ENCODE measurements around the gene PRX. TPM values are rescaled to one million over a fixed set of nuclear protein-coding genes. Genes with fewer than 3 reads are reported as not detected.

PRX gene
- total and polyA plus RNA-seq, 2 of the 13 experiments (the other 11 are each of a cell fraction or from before 2014, with no cell fraction given), result 0.66 TPM

GRCh38 chr19:40348125-40348913, 64.9 kb downstream of the PRX start, which contains the start of the genes C19orf47 and PLD3 (continued):
- TF ChIP-seq, protein P1, sequence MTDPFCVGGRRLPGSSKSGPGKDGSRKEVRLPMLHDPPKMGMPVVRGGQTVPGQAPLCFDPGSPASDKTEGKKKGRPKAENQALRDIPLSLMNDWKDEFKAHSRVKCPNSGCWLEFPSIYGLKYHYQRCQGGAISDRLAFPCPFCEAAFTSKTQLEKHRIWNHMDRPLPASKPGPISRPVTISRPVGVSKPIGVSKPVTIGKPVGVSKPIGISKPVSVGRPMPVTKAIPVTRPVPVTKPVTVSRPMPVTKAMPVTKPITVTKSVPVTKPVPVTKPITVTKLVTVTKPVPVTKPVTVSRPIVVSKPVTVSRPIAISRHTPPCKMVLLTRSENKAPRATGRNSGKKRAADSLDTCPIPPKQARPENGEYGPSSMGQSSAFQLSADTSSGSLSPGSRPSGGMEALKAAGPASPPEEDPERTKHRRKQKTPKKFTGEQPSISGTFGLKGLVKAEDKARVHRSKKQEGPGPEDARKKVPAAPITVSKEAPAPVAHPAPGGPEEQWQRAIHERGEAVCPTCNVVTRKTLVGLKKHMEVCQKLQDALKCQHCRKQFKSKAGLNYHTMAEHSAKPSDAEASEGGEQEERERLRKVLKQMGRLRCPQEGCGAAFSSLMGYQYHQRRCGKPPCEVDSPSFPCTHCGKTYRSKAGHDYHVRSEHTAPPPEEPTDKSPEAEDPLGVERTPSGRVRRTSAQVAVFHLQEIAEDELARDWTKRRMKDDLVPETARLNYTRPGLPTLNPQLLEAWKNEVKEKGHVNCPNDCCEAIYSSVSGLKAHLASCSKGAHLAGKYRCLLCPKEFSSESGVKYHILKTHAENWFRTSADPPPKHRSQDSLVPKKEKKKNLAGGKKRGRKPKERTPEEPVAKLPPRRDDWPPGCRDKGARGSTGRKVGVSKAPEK (CRISPR knock-in tag; IDR thresholded peaks at IDR 0.05; ENCODE audit: borderline replicate concordance), result no peak
- TF ChIP-seq CENPBD1 (CRISPR knock-in tag; IDR thresholded peaks at IDR 0.05; ENCODE audit: borderline replicate concordance, low read depth), result no peak
- TF ChIP-seq SCMH1 (CRISPR knock-in tag; IDR thresholded peaks at IDR 0.05; ENCODE audit: borderline replicate concordance), result no peak
- no peak for TF ChIP-seq ZBTB20 (CRISPR knock-in tag; IDR thresholded peaks at IDR 0.05; ENCODE audit: borderline replicate concordance, low read depth)
- TF ChIP-seq ZNF431 (CRISPR knock-in tag; IDR thresholded peaks at IDR 0.05; ENCODE audit: borderline replicate concordance, low read depth), result no peak; the same call in 1 of the 2 replicates
- no peak for TF ChIP-seq ZMYM3 (CRISPR knock-in tag; IDR thresholded peaks at IDR 0.05)
- TF ChIP-seq NFRKB (IDR thresholded peaks at IDR 0.05), result no peak
- TF ChIP-seq DNMT1 (CRISPR knock-in tag; IDR thresholded peaks at IDR 0.05), result 0 out of 2 replicates have a peak, but pooled peaks have one; percentile 35
- TF ChIP-seq HOXD1 (CRISPR knock-in tag; IDR thresholded peaks at IDR 0.05), result peak; percentile 72
- TF ChIP-seq, protein P2, sequence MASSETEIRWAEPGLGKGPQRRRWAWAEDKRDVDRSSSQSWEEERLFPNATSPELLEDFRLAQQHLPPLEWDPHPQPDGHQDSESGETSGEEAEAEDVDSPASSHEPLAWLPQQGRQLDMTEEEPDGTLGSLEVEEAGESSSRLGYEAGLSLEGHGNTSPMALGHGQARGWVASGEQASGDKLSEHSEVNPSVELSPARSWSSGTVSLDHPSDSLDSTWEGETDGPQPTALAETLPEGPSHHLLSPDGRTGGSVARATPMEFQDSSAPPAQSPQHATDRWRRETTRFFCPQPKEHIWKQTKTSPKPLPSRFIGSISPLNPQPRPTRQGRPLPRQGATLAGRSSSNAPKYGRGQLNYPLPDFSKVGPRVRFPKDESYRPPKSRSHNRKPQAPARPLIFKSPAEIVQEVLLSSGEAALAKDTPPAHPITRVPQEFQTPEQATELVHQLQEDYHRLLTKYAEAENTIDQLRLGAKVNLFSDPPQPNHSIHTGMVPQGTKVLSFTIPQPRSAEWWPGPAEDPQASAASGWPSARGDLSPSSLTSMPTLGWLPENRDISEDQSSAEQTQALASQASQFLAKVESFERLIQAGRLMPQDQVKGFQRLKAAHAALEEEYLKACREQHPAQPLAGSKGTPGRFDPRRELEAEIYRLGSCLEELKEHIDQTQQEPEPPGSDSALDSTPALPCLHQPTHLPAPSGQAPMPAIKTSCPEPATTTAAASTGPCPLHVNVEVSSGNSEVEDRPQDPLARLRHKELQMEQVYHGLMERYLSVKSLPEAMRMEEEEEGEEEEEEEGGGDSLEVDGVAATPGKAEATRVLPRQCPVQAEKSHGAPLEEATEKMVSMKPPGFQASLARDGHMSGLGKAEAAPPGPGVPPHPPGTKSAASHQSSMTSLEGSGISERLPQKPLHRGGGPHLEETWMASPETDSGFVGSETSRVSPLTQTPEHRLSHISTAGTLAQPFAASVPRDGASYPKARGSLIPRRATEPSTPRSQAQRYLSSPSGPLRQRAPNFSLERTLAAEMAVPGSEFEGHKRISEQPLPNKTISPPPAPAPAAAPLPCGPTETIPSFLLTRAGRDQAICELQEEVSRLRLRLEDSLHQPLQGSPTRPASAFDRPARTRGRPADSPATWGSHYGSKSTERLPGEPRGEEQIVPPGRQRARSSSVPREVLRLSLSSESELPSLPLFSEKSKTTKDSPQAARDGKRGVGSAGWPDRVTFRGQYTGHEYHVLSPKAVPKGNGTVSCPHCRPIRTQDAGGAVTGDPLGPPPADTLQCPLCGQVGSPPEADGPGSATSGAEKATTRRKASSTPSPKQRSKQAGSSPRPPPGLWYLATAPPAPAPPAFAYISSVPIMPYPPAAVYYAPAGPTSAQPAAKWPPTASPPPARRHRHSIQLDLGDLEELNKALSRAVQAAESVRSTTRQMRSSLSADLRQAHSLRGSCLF (CRISPR knock-in tag; IDR thresholded peaks at IDR 0.05; ENCODE audit: borderline replicate concordance), result no peak
- TF ChIP-seq, protein P3, sequence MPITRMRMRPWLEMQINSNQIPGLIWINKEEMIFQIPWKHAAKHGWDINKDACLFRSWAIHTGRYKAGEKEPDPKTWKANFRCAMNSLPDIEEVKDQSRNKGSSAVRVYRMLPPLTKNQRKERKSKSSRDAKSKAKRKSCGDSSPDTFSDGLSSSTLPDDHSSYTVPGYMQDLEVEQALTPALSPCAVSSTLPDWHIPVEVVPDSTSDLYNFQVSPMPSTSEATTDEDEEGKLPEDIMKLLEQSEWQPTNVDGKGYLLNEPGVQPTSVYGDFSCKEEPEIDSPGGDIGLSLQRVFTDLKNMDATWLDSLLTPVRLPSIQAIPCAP (CRISPR knock-in tag; IDR thresholded peaks at IDR 0.05; ENCODE audit: low read depth), result no peak
- no peak for TF ChIP-seq ZSCAN25 (CRISPR knock-in tag; IDR thresholded peaks at IDR 0.05)
- peak; percentile 95 for TF ChIP-seq THAP11 (CRISPR knock-in tag; IDR thresholded peaks at IDR 0.05)
- TF ChIP-seq GLI4 (CRISPR knock-in tag; IDR thresholded peaks at IDR 0.05; ENCODE audit: borderline replicate concordance), result no peak
- TF ChIP-seq ZFX (CRISPR knock-in tag; IDR thresholded peaks at IDR 0.05; ENCODE audit: low read depth), result peak; percentile 82
- TF ChIP-seq ZNF33B (CRISPR knock-in tag; IDR thresholded peaks at IDR 0.05), result no peak
- TF ChIP-seq ZNF552 (CRISPR knock-in tag; IDR thresholded peaks at IDR 0.05; ENCODE audit: borderline replicate concordance), result no peak
- no peak for TF ChIP-seq ZNF772 (CRISPR knock-in tag; IDR thresholded peaks at IDR 0.05)
- no peak for TF ChIP-seq ZNF740 (CRISPR knock-in tag; IDR thresholded peaks at IDR 0.05)
- TF ChIP-seq CC2D1A (CRISPR knock-in tag; IDR thresholded peaks at IDR 0.05), result no peak

All from HepG2 (cell line).